Measurements from ENCODE around the gene STON1. TPM values are rescaled to one million over a fixed set of nuclear protein-coding genes. Genes with fewer than 3 reads are reported as not detected.

STON1 gene
- total and polyA plus RNA-seq, 2 of the 4 experiments (the other 2 are of a cell fraction): 4.0 to 5.7 TPM

Small RNA genes within 50 kb of the gene (microRNA-seq; reads per million reads assigned to microRNA genes)
- not detected for gene RNU6-282P (ENCODE audit: insufficient read depth, insufficient read length)
- gene TPT1P11 (ENCODE audit: insufficient read depth, insufficient read length): not detected

Small RNA genes within 50 kb of the gene (small RNA-seq; reads per million reads assigned to genes)
- gene RNU6-282P (0 to 15.7 (median 0) reads per million in 5 experiments), gene TPT1P11 (0 reads per million in 5 experiments)

Other genes starting within 250 kb of the STON1 start
- 33.1 and 39.6 TPM in 2 replicates for gene FOXN2, start 215.5 kb upstream of the STON1 start, total RNA-seq (2012; rRNA removed)
- 3.2 and 3.8 TPM in 2 replicates for gene FOXN2, start 215.5 kb upstream of the STON1 start, polyA plus RNA-seq (2012; rRNA removed)
- gene PPP1R21, start 89.4 kb upstream of the STON1 start, total RNA-seq (2012; rRNA removed): 12.4 and 12.8 TPM in 2 replicates
- gene PPP1R21, start 89.4 kb upstream of the STON1 start, polyA plus RNA-seq (2012; rRNA removed): 10.6 and 12.7 TPM in 2 replicates
- not detected in 2 replicates for gene GTF2A1L, start 87.7 kb downstream of the STON1 start, total RNA-seq (2012; rRNA removed)
- not detected in 2 replicates for gene GTF2A1L, start 87.7 kb downstream of the STON1 start, polyA plus RNA-seq (2012; rRNA removed)
- under 0.01 and 0.18 TPM in 2 replicates for gene LHCGR, start 225.6 kb downstream of the STON1 start, total RNA-seq (2012; rRNA removed)
- gene LHCGR, start 225.6 kb downstream of the STON1 start, polyA plus RNA-seq (2012; rRNA removed): 0.03 and 0.10 TPM in 2 replicates